ENCODE data around the gene LONRF2.
"Not testable (repeated sequence)": the region's sequence is repeated elsewhere in the genome, so short reads cannot be mapped to it uniquely, and the experiment has no call there.

The LONRF2 gene

GRCh38 chr2:100253786-100254185 is 68.5 kb downstream of the LONRF2 start:
- DNase-seq (ENCODE audit: low spot score) = no peak

- no peak for DNase-seq (ENCODE audit: low spot score)
Measured at GRCh38 chr2:100252811-100253698, 69.2 kb downstream of the LONRF2 start.

GRCh38 chr2:100250645-100251044 is 71.7 kb downstream of the LONRF2 start:
- DNase-seq (ENCODE audit: low spot score) = no peak

GRCh38 chr2:100248971-100249370 is 73.3 kb downstream of the LONRF2 start:
- DNase-seq (ENCODE audit: low spot score) = no peak

- not testable (repeated sequence) for DNase-seq (ENCODE audit: low spot score)
Measured at GRCh38 chr2:100248556-100248955, 73.7 kb downstream of the LONRF2 start.

GRCh38 chr2:100248044-100248330 is 74.3 kb downstream of the LONRF2 start:
- no peak for DNase-seq (ENCODE audit: low spot score)

GRCh38 chr2:100247256-100248043 is 74.9 kb downstream of the LONRF2 start:
- DNase-seq (ENCODE audit: low spot score) = no peak

GRCh38 chr2:100246163-100247145 is 75.8 kb downstream of the LONRF2 start:
- no peak for DNase-seq (ENCODE audit: low spot score)

- DNase-seq (ENCODE audit: low spot score) = no peak
Measured at GRCh38 chr2:100245681-100246080, 76.6 kb downstream of the LONRF2 start.

- DNase-seq (ENCODE audit: low spot score) = no peak
Measured at GRCh38 chr2:100244881-100245605, 77.3 kb downstream of the LONRF2 start.

- no peak for DNase-seq (ENCODE audit: low spot score)
Measured at GRCh38 chr2:100243631-100244030, 78.7 kb downstream of the LONRF2 start.

GRCh38 chr2:100242891-100243619 is 79.2 kb downstream of the LONRF2 start:
- DNase-seq (ENCODE audit: low spot score) = no peak

GRCh38 chr2:100242476-100242875 is 79.8 kb downstream of the LONRF2 start:
- no peak for DNase-seq (ENCODE audit: low spot score)

- DNase-seq (ENCODE audit: low spot score) = no peak
Measured at GRCh38 chr2:100241236-100241635, 81.1 kb downstream of the LONRF2 start.

GRCh38 chr2:100240386-100240785 is 81.9 kb downstream of the LONRF2 start:
- DNase-seq (ENCODE audit: low spot score) = no peak

- no peak for DNase-seq (ENCODE audit: low spot score)
Measured at GRCh38 chr2:100239486-100240210, 82.7 kb downstream of the LONRF2 start.

- no peak for DNase-seq (ENCODE audit: low spot score)
Measured at GRCh38 chr2:100238471-100238870, 83.8 kb downstream of the LONRF2 start.

GRCh38 chr2:100237770-100238169 is 84.5 kb downstream of the LONRF2 start:
- no peak for DNase-seq (ENCODE audit: low spot score)

- no peak for DNase-seq (ENCODE audit: low spot score)
Measured at GRCh38 chr2:100237163-100237562, 85.1 kb downstream of the LONRF2 start.

- no peak for DNase-seq (ENCODE audit: low spot score)
Measured at GRCh38 chr2:100236166-100236565, 86.1 kb downstream of the LONRF2 start.
